Activated naive CD4-positive, alpha-beta T cell treated with anti-CD3 and anti-CD28 coated beads, Interleukin-2, amount 50 U/mL, for 24 hours (primary cell): ENCODE data around the gene PGAP6.
"Not testable (repeated sequence)": the region's sequence is repeated elsewhere in the genome, so short reads cannot be mapped to it uniquely, and the experiment has no call there.

Source experiments
- H3K27ac Mint-ChIP-seq: one replicate; pipeline ENCODE4 v1.8.0; 2021; ENCODE audit warnings: mild to moderate bottlenecking, mixed read lengths
- H3K27me3 Mint-ChIP-seq: one replicate; pipeline ENCODE4 v1.8.0; 2021; ENCODE audit warnings: mixed read lengths
- H3K36me3 Mint-ChIP-seq: one replicate; pipeline ENCODE4 v1.8.0; 2021; ENCODE audit warnings: mixed read lengths
- H3K4me1 Mint-ChIP-seq: one replicate; pipeline ENCODE4 v1.8.0; 2021; ENCODE audit warnings: mixed read lengths
- H3K4me3 Mint-ChIP-seq: one replicate; pipeline ENCODE4 v1.8.0; 2021; ENCODE audit warnings: mild to moderate bottlenecking, mixed read lengths
- H3K9me3 Mint-ChIP-seq: one replicate; pipeline ENCODE4 v1.8.0; 2021; ENCODE audit warnings: mixed read lengths

PGAP6 gene

DNA sequence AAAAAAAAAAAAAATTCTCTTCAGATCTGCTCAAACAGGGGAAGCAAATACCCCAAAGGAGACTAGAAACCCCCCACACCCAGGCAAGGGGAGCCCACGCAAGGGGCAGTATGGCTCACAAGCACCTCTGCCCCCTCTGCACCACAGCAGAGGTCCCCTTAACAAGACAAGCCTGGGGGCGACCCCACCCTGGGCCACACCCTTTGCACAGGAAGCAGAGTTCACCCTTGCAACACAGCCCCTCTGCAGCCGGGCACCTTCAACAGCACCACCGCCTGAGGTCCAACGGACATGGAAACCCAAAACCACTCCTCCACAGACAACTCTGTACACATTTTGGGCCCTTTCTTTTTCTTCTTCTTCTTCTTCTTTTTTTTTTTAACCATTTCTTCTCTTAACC, 42.1 kb downstream of the PGAP6 start:
- Mint-ChIP-seq H3K4me3 (peak overlapping the region; percentile 71), H3K4me1 (peaks cover 80% of the 10 kb centered on the region), H3K27ac (peak overlapping the region; percentile 68), H3K9me3 (no peaks in the 10 kb centered on the region), H3K36me3 (peaks cover 2% of the 10 kb centered on the region), H3K27me3 (no peaks in the 10 kb centered on the region)

DNA sequence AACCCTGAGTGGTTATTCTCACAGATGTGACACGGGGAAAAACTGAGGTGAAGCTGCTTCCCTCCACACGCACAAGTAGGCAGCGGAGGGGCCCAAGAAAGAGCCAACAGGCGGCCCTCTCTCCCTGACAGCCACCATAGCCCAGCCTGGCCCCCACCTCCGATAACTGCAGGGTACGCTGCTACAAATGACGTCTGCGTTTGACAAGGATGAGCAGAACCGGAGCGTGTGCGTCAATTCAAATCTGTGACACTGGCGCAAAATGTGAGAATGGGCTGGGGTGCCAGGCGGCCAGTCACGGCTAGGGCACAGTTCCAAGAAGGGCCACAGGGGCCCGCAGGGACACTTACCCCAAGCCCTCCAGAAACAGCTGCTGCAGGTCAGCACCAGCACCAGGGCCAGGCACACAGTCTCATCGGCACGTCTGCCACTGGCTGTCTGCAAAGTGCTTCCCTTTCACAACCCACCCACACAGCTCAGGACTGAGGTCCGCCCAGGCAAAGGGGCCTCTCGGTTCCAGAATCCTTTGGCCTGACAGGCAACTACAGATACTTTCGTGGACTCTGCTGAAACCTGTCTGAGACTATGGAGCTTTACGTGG, 43.7 kb downstream of the PGAP6 start:
- H3K4me3 Mint-ChIP-seq = no peak overlapping the region
- H3K9me3 Mint-ChIP-seq = no peaks in the 10 kb centered on the region
- peaks cover 83% of the 10 kb centered on the region for H3K4me1 Mint-ChIP-seq
- no peaks in the 10 kb centered on the region for H3K27me3 Mint-ChIP-seq
- no peak overlapping the region for H3K27ac Mint-ChIP-seq
- H3K36me3 Mint-ChIP-seq = peaks cover 2% of the 10 kb centered on the region

DNA sequence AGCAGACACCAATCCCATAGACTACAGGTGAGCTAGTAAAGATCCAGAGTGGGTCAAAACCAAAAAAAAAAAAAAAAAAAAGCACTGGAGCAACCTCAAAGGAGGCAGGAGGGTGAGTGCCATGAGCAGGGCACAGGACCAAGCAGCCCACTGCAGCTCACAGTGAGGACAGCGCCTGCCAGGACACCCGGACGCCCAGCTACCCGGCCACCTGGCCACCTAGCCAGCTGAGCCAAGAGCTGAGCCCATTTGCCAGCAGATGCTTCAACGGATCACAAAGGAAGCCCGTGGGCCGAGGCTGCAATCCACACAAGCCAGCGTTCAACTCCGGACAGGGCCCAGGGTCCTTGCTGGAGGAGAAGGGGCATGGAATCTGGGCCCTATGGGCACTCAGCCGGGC, 44.3 kb downstream of the PGAP6 start:
- no peak overlapping the region for H3K27ac Mint-ChIP-seq
- H3K27me3 Mint-ChIP-seq = no peaks in the 10 kb centered on the region
- no peak overlapping the region for H3K4me3 Mint-ChIP-seq
- no peaks in the 10 kb centered on the region for H3K9me3 Mint-ChIP-seq
- peaks cover 83% of the 10 kb centered on the region for H3K4me1 Mint-ChIP-seq
- no peaks in the 10 kb centered on the region for H3K36me3 Mint-ChIP-seq

DNA sequence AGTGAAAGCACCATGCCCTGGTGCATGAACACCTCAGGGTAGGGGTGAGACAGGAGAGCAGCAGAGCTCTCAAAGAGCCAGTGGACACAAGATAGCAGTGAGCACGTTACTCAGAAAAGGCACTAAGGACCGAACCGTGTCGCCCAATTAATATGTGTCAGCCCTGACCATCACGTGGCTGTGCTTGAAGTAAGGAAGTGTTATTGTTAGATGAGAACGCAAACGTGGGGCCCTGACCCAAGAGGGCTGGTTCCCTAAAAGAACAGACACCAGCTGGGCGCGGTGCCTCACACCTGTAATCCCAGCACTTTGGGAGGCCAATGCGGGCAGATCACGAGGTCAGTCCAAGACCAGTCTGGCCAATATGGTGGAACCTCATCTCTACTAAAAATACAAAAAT, 45.5 kb downstream of the PGAP6 start:
- Mint-ChIP-seq H3K4me1 (peaks cover 82% of the 10 kb centered on the region), H3K36me3 (no peaks in the 10 kb centered on the region), H3K9me3 (no peaks in the 10 kb centered on the region), H3K27ac (no peak overlapping the region), H3K4me3 (no peak overlapping the region), H3K27me3 (no peaks in the 10 kb centered on the region)

DNA sequence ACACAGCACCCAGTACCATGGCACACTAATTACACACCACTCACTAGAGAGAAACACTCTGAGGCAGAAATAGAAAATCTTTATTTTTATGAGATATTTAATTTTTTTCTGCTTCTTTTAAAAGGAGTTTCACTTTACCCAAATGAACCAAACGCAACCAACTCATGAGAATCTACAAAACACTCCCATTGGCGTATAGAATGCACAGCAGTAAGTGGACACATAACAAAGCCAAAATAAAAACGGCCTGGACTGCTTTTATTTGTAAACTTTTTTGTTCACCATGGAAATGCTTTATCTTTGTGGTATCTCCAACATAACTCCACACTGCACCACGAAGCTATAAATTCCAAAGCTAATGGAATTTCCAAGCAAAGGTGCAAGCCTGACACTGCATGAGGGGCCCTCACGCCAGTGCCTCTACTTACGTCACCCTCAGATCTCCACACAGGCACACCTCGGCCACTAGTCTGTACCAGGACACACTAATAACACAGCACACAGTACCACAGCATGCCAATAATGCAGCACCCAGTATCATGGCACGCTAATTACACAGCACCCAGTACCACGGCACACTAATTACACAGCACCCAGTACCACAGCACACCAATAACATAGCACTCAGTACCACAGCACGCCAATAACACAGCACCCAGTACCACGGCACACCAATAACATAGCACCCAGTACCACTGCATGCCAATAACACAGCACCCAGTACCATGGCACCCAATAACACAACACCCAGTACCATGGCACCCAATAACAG, 46.7 kb downstream of the PGAP6 start:
- not testable (repeated sequence) for H3K9me3 Mint-ChIP-seq, H3K36me3 Mint-ChIP-seq, H3K27me3 Mint-ChIP-seq, H3K27ac Mint-ChIP-seq, H3K4me3 Mint-ChIP-seq
- peaks cover 86% of the 10 kb centered on the region for H3K4me1 Mint-ChIP-seq

DNA sequence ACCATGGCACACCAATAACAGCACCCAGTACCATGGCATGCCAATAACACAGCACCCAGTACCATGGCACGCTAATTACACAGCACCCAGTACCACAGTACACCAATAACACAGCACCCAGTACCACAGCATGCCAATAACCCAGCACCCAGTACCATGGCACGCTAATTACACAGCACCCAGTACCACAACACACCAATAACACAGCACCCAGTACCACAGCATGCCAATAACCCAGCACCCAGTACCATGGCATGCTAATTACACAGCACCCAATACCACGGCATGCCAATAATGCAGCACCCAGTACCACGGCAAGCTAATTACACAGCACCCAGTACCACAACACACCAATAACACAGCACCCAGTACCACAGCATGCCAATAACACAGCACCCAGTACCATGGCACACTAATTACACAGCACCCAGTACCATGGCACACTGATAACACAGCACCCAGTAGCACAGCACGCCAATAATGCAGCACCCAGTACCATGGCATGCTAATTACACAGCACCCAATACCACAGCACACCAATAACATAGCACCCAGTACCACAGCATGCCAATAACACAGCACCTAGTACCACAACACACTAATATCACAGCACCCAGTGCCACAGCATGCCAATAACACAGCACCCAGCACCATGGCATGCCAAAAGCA, 47.5 kb downstream of the PGAP6 start:
- H3K4me3 Mint-ChIP-seq, H3K27me3 Mint-ChIP-seq, H3K9me3 Mint-ChIP-seq, H3K36me3 Mint-ChIP-seq, H3K27ac Mint-ChIP-seq: not testable (repeated sequence)
- H3K4me1 Mint-ChIP-seq = peaks cover 81% of the 10 kb centered on the region

DNA sequence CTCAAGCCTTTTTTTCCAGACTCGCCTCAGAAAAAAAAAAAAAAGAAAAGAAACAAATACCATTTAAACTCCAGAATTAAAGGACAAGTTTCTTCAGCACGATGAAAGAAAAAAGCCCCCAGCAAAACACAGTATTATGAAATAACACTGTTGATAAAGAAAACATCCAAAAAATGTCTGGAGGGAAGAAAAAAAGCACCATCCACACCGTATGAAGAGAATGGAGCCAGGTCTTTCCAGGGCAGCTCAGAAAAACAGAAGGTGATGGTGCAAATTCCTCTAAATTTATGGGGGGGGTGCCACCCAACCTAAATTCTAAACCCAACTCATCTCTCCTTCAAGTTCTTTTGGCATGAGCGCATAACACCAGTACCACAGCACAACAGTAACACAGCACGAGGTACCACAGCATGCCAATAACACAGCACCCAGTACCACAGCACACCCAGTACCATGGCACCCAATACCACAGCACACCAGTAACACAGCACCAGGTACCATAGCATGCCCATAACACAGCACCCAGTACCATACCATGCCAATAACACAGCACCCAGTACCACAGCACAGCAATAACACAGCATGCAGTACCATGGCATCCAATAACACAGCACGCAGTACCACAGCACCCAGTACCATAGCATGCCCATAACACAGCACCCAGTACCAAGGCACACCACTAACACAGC, 48.2 kb downstream of the PGAP6 start:
- peak overlapping the region; percentile 41 for H3K27ac Mint-ChIP-seq
- H3K4me1 Mint-ChIP-seq = peaks cover 76% of the 10 kb centered on the region
- H3K4me3 Mint-ChIP-seq = no peak overlapping the region
- no peaks in the 10 kb centered on the region for H3K9me3 Mint-ChIP-seq
- H3K27me3 Mint-ChIP-seq = no peaks in the 10 kb centered on the region
- H3K36me3 Mint-ChIP-seq = no peaks in the 10 kb centered on the region

DNA sequence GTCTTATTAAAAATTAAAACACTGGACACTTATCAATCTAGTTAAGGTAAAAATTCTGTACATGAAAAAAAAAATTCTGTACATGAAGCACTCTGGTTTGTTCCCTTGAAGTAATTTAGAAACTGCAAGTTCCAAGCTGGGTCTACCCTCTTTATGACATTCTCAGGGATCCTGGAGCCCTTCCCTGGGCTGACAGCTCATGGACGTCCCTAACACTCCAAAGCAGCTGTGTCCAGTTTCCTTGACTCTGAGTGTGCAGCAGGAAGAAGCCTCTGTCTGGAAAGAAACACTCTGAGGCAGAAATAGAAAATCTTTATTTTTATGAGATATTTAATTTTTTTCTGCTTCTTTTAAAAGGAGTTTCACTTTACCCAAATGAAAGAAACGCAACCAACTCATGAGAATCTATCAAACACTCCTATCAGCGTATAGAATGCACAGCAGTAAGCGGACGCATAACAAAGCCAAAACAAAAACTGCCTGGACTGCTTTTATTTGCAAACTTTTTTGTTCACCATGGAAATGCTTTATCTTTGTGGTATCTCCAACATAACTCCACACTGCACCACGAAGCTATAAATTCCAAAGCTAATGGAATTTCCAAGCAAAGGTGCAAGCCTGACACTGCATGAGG, 50.5 kb downstream of the PGAP6 start:
- not testable (repeated sequence) for H3K27me3 Mint-ChIP-seq, H3K4me3 Mint-ChIP-seq, H3K36me3 Mint-ChIP-seq, H3K27ac Mint-ChIP-seq, H3K9me3 Mint-ChIP-seq
- H3K4me1 Mint-ChIP-seq = peaks cover 71% of the 10 kb centered on the region

DNA sequence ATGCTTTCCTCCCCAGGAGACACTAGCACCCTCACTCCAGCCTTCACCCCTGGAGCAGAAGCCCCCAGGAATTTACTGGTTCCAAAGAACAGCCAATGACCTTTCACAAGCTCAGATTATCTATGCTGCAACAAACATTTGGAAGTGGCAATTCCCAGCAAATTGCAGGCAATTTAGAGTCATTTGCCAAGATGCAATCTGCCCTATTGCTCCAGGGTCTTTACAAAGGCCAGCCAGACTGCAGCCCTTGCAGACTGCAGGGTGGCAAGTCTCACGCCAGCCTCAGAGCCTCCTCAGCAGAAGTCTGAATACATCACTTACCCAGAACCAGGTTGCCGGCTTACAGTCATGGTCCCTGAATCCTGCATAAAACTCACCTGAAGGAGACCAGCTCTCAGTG, 51.0 kb downstream of the PGAP6 start:
- Mint-ChIP-seq H3K4me3 (no peak overlapping the region), H3K4me1 (peaks cover 67% of the 10 kb centered on the region), H3K27me3 (no peaks in the 10 kb centered on the region), H3K27ac (no peak overlapping the region), H3K9me3 (no peaks in the 10 kb centered on the region), H3K36me3 (no peaks in the 10 kb centered on the region)

DNA sequence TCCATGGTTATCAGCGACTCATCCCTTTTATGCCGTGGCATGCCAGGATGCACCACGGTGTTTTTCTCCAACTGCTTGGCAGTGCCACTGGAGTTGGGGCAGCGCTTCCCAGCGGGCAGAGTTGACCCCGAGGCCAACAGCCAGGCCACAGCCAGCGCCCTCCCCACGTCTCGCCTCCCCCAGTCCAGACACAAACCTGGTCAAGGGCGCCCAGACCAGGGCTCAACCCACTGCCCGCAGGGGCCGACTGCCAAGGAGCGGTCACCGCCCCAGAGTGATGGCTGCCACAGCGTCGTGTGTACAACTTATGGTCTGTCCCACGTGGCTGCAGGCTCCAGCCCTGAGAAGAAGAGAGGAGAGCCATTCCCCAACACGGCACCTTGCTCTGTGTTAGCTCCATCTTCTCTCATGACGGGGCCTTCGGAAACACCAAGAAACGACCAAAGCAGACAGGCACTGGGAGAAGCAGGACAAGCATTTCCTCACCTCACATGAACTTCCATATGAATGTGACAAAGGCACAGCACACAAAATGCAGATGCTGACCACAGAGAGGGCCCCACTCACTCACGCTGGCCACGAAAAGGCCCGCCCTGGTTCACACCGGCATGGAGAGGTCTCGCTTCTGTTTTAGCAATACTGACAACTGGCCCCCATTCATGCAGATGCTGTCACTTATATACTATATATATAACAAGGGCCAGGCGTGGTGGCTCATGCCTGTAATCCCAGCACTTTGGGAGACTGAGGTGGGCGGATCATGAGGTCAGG, 56.2 kb downstream of the PGAP6 start:
- H3K4me1 Mint-ChIP-seq = peaks cover 63% of the 10 kb centered on the region
- H3K36me3 Mint-ChIP-seq = no peaks in the 10 kb centered on the region
- H3K4me3 Mint-ChIP-seq = peak overlapping the region; percentile 76
- no peaks in the 10 kb centered on the region for H3K27me3 Mint-ChIP-seq
- H3K27ac Mint-ChIP-seq = no peak overlapping the region
- H3K9me3 Mint-ChIP-seq = no peaks in the 10 kb centered on the region

DNA sequence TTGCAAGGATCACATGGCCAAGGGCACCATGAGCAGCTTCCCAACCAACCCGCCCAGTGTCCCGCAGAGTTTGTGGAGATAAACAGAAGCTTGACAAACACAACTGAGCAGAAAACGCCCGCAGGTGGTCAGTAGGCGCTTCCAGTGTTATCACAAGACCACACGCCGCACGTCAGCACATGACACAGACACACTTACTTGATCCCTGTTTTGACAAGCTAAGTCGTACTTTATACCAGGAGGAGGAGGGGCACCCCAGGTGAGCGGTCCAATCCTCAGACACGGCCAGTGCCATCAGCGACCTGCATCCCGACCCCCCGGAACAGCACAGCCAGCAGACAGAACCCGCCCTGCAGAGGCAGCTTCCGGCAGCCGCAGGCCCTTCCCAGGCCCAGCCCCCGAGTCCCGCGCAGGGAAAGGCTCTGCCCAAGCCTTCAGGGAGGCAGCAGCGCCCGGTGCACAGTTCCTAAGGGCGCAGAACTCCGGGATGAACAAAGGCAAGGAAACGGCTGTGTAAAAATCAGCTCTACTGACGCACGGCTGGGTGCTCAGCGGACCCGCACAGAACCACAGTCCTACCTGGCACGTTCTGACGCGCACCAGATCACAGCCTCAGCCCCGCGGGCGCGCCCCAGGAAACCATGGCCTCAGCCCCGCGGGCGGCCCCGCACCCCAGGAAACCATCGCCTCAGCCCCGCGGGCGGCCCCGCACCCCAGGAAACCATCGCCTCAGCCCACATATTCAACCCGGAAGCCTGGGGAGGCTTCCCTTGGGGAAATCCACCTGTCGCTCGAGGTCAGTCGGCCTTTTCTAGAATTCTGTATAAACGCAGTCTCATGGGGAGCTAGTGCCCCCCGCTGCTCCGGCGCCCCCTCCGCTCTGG, 57.1 kb downstream of the PGAP6 start:
- H3K4me1 Mint-ChIP-seq = peaks cover 65% of the 10 kb centered on the region
- H3K4me3 Mint-ChIP-seq = peak overlapping the region; percentile 76

DNA sequence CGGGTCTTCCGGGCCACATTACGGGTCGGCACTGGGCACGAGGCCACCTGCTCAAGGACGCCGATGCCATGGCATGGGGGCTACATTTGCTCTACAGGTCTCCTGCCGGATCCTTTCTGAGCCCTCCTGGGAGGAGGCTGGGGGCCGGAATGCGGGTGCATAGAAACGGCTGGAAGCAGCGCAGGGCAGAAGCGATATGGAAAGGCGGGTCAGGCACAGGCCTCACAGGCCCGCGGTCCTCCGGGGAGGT, 57.7 kb downstream of the PGAP6 start:
- peak overlapping the region; percentile 76 for H3K4me3 Mint-ChIP-seq
- no peak overlapping the region for H3K27ac Mint-ChIP-seq
- peaks cover 70% of the 10 kb centered on the region for H3K4me1 Mint-ChIP-seq
- no peaks in the 10 kb centered on the region for H3K9me3 Mint-ChIP-seq
- peaks cover 6% of the 10 kb centered on the region for H3K36me3 Mint-ChIP-seq
- H3K27me3 Mint-ChIP-seq = no peaks in the 10 kb centered on the region

More for the DNA sequence above, 57.1 kb downstream of the PGAP6 start:
- H3K27ac Mint-ChIP-seq = peak overlapping the region; percentile 70
- no peaks in the 10 kb centered on the region for H3K27me3 Mint-ChIP-seq
- no peaks in the 10 kb centered on the region for H3K9me3 Mint-ChIP-seq
- peaks cover 4% of the 10 kb centered on the region for H3K36me3 Mint-ChIP-seq

DNA sequence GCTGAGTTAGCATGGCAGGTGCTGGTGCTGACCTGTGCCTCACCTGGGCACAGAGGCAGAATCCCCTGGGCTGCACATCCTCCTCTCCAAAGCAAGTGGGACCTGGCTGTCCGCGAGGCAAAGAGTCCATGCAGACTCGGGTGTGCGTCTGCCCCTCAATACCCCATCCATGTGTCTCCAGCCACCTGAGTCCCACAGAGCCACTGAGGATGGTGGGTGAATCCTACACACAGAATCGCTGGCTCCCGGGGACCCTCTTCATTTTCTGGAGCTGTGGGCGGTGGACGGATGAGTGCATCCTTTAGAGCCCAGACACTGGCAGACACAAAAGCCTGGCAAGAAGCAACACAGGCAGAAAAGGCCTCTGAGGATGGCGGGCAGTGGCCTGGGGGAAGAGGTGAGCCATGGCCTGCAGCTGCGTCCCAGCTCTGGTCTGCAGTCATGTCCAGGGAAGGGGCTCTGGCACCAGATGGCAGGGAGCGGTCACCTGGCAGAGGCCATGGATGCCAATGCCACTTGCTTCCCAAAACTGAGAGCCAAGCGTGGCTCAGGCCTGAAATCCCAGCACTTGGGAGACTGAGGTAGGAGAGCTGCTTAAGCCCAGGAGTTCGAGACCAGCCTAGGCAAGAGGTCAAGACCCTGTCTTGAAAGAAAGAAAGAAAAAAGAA, 59.2 kb downstream of the PGAP6 start:
- no peak overlapping the region for H3K27ac Mint-ChIP-seq

DNA sequence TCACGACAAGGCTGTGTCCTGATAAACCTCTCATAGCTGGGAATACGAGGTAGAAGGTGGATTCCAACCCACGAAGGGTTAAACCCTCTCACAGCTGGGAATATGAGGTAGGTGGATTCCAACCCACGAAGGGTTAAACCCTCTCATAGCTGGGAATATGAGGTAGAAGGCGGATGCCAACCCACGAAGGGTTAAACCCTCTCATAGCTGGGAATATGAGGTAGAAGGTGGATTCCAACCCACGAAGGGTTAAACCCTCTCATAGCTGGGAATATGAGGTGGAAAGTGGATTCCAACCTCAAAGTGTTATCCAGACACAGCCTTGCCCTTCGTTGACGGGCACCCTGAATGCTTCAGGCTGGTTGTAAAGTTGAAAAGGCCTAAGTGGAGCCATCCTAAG, 60.2 kb downstream of the PGAP6 start:
- Mint-ChIP-seq H3K4me3 (no peak overlapping the region), H3K9me3 (no peaks in the 10 kb centered on the region), H3K27me3 (no peaks in the 10 kb centered on the region), H3K27ac (peak overlapping the region; percentile 30), H3K4me1 (peaks cover 83% of the 10 kb centered on the region), H3K36me3 (peaks cover 6% of the 10 kb centered on the region)

More for the DNA sequence above, 59.2 kb downstream of the PGAP6 start:
- no peak overlapping the region for H3K4me3 Mint-ChIP-seq
- H3K27me3 Mint-ChIP-seq = no peaks in the 10 kb centered on the region
- peaks cover 6% of the 10 kb centered on the region for H3K36me3 Mint-ChIP-seq
- no peaks in the 10 kb centered on the region for H3K9me3 Mint-ChIP-seq
- peaks cover 86% of the 10 kb centered on the region for H3K4me1 Mint-ChIP-seq
